SK-N-SH (cell line): Measurements from ENCODE around the gene FOXP1. TPM values are rescaled to one million over a fixed set of nuclear protein-coding genes. Genes with fewer than 3 reads are reported as not detected.

Experiments
- CTCF ChIA-PET: fragments of 300-600, 350-600 bp; formaldehyde crosslinking; extraction: SDS; loops from one replicate; lab custom pipeline; 2021; lab: Yijun Ruan, JAX
- POLR2A ChIA-PET: fragments of 350-600 bp; sonication (Branson Sonifier 250); formaldehyde crosslinking; extraction: SDS; loops from one replicate; lab custom pipeline; 2020; ENCODE audit warnings: antibody characterized with exemption, inconsistent platforms; lab: Yijun Ruan, JAX
- DNase-seq: peaks from one replicate; pipeline ENCODE4 v3.0.0; 2012
- H2AFZ ChIP-seq: fragments of 200-600 bp; sonication (generic); 2 replicates; pipeline ENCODE4 v1.8.1; 2016; ENCODE audit warnings: antibody characterized with exemption, mild to moderate bottlenecking, low read depth
- H3F3A ChIP-seq: fragments of 200-600 bp; sonication (generic); replicated peaks from 2 replicates; pipeline ENCODE3; 2016; ENCODE audit warnings: antibody characterized with exemption, mild to moderate bottlenecking; ENCODE audit not compliant: insufficient read depth
- H3K27ac ChIP-seq, 2 experiments: fragments of 200-500 bp in 1 of 2; fragments of 200-600 bp in 1 of 2; sonication (Bioruptor generic) in 1 of 2; sonication (generic), shearing (Covaris generic) in 1 of 2; 2 replicates each; pipeline versions ENCODE4 v1.5.1 to v1.6.1; 2014 to 2016; ENCODE audit warnings: low read depth in 2 of 2, inconsistent platforms in 1 of 2, low read length in 1 of 2, mild to moderate bottlenecking in 1 of 2, mixed read lengths in 1 of 2
- H3K27me3 ChIP-seq: fragments of 200-600 bp; sonication (generic), shearing (Covaris generic); 2 replicates; pipeline ENCODE4 v1.6.1; 2016; ENCODE audit warnings: mixed run types; ENCODE audit not compliant: insufficient read depth
- H3K36me3 ChIP-seq, 2 experiments: fragments of 200-500 bp in 1 of 2; fragments of 200-600 bp in 1 of 2; sonication (Bioruptor generic) in 1 of 2; sonication (generic) in 1 of 2; replicated peaks in 1 of 2; 2 replicates each; pipeline versions ENCODE3 to v1.5.1; 2014 to 2016; ENCODE audit warnings: low read length in 1 of 2, mild to moderate bottlenecking in 1 of 2; ENCODE audit not compliant: insufficient read depth in 2 of 2, control insufficient read depth in 1 of 2
- H3K4me1 ChIP-seq, 2 experiments: fragments of 200-500 bp in 1 of 2; fragments of 200-600 bp in 1 of 2; sonication (Bioruptor generic) in 1 of 2; sonication (generic), shearing (Covaris generic) in 1 of 2; 2 replicates each; pipeline versions ENCODE4 v1.5.1 to v1.6.1; 2014 to 2016; ENCODE audit warnings: low read depth in 1 of 2, low read length in 1 of 2, mixed run types in 1 of 2; ENCODE audit not compliant: insufficient read depth in 2 of 2, control insufficient read depth in 1 of 2
- H3K4me2 ChIP-seq: fragments of 200-600 bp; sonication (generic), shearing (Covaris generic); 2 replicates; pipeline ENCODE4 v1.6.1; 2017; ENCODE audit warnings: mixed run types
- H3K4me3 ChIP-seq, 2 experiments: fragments of 200-500 bp in 1 of 2; fragments of 200-600 bp in 1 of 2; sonication (Bioruptor generic) in 1 of 2; sonication (generic), shearing (Covaris generic) in 1 of 2; 2 replicates each; pipeline versions ENCODE4 v1.5.1 to v1.8.1; 2014 to 2016; ENCODE audit warnings: low read depth in 2 of 2, inconsistent platforms in 1 of 2, low read length in 1 of 2, mild to moderate bottlenecking in 1 of 2, mixed read lengths in 1 of 2, moderate library complexity in 1 of 2
- H3K79me2 ChIP-seq: fragments of 200-600 bp; sonication (generic); 2 replicates; pipeline ENCODE4 v1.8.1; 2017; ENCODE audit warnings: mild to moderate bottlenecking; ENCODE audit not compliant: insufficient read depth
- H3K9ac ChIP-seq: fragments of 200-600 bp; sonication (generic); 2 replicates; pipeline ENCODE4 v1.6.1; 2017; ENCODE audit warnings: mixed run types
- H3K9me2 ChIP-seq: fragments of 200-600 bp; sonication (generic); 2 replicates; pipeline ENCODE4 v1.6.1; 2017; ENCODE audit warnings: mixed run types
- H3K9me3 ChIP-seq: fragments of 200-600 bp; sonication (generic); 2 replicates; pipeline ENCODE4 v1.6.1; 2017; ENCODE audit warnings: mixed run types, mild to moderate bottlenecking, moderate library complexity
- H4K20me1 ChIP-seq: fragments of 200-600 bp; sonication (generic); 2 replicates; pipeline ENCODE4 v1.6.1; 2017; ENCODE audit warnings: mild to moderate bottlenecking, mixed run types; ENCODE audit not compliant: insufficient read depth
- CHD2 ChIP-seq: fragments of 150-350 bp; IDR thresholded peaks from 2 replicates; pipeline ENCODE4 v1.6.1; 2018; ENCODE audit warnings: low read length; ENCODE audit not compliant: partially characterized antibody
- CTCF ChIP-seq: fragments of 200-600 bp; sonication (generic); IDR thresholded peaks from 2 replicates; pipeline ENCODE4 v1.6.1; 2017; ENCODE audit warnings: antibody characterized with exemption, mild to moderate bottlenecking, moderate library complexity
- FOSL2 ChIP-seq: IDR thresholded peaks from 2 replicates; pipeline ENCODE4 v1.4.0; 2012; ENCODE audit warnings: low read depth, mild to moderate bottlenecking, moderate library complexity, borderline replicate concordance
- FOXM1 ChIP-seq: IDR thresholded peaks from 2 replicates; pipeline ENCODE4 v1.4.0; 2012; ENCODE audit warnings: low read depth, mild to moderate bottlenecking
- GATA2 ChIP-seq: sonication (generic); formaldehyde crosslinking; IDR thresholded peaks from 2 replicates; pipeline ENCODE4 v1.5.0; 2020; ENCODE audit warnings: mild to moderate bottlenecking, missing genetic modification reagents
- MXI1 ChIP-seq: IDR thresholded peaks from 2 replicates; pipeline ENCODE4 v1.6.1; 2012; ENCODE audit warnings: mild to moderate bottlenecking, low read depth, low read length, improper control_type of control experiment
- NFIC ChIP-seq: IDR thresholded peaks from 2 replicates; pipeline ENCODE4 v1.4.0; 2012; ENCODE audit warnings: borderline replicate concordance
- NRF1 ChIP-seq: IDR thresholded peaks from 2 replicates; pipeline ENCODE4 v1.6.1; 2012; ENCODE audit warnings: low read depth, mild to moderate bottlenecking, low read length
- PBX3 ChIP-seq: IDR thresholded peaks from 2 replicates; pipeline ENCODE4; 2012
- RAD21 ChIP-seq: IDR thresholded peaks from 2 replicates; pipeline ENCODE4 v1.6.1; 2012; ENCODE audit warnings: mild to moderate bottlenecking, low read length
- REST ChIP-seq: IDR thresholded peaks from 2 replicates; pipeline ENCODE4 v1.6.1; 2012; ENCODE audit warnings: mild to moderate bottlenecking, low read depth, low read length, moderate library complexity
- RXRA ChIP-seq: IDR thresholded peaks from 2 replicates; pipeline ENCODE4 v1.4.0; 2012; ENCODE audit warnings: low read depth, mild to moderate bottlenecking, borderline replicate concordance
- SIN3A ChIP-seq: IDR thresholded peaks from 2 replicates; pipeline ENCODE4 v1.6.1; 2012; ENCODE audit warnings: low read depth, mild to moderate bottlenecking, low read length, moderate library complexity, borderline replicate concordance
- TEAD4 ChIP-seq: IDR thresholded peaks from 2 replicates; pipeline ENCODE4 v1.4.0; 2012; ENCODE audit warnings: mild to moderate bottlenecking, borderline replicate concordance; ENCODE audit not compliant: insufficient read depth
- YY1 ChIP-seq: IDR thresholded peaks from 2 replicates; pipeline ENCODE4 v1.4.0; 2012; ENCODE audit warnings: low read depth, mild to moderate bottlenecking
- WGBS: methylation state at CpG from one replicate; pipeline ENCODE4 v1.1.6; 2017; ENCODE audit warnings: low lambda C conversion rate; 5-methylcytosine and 5-hydroxymethylcytosine counted together
- polyA plus RNA-seq, 3 experiments: library from polyadenylated mRNA; depleted of rRNA; stranded (reverse); fragments of >200 nt; gene quantifications; 2 replicates each; pipeline ENCODE4 v1.2.3, GENCODE V29; 2012
- TF ChIP-seq, protein P1 (sequence below): IDR thresholded peaks from 2 replicates; pipeline ENCODE4 v1.4.0; 2012; ENCODE audit warnings: low read depth, borderline replicate concordance

FOXP1 gene
- polyA plus RNA-seq, 1 of the 3 experiments (the other 2 are of a cell fraction), result 8.8 TPM

GRCh38 chr3:70919091-70919490 is 664.4 kb downstream of the FOXP1 start:
- POLR2A ChIA-PET, result no interaction called here
- peaks cover 0 to 12% of the 10 kb centered on the region in 2 experiments; a peak in 2 of 4 replicates for H3K4me1 ChIP-seq
- peaks cover 7% of the 10 kb centered on the region for H3F3A ChIP-seq
- H2AFZ ChIP-seq, result peak overlapping the region; percentile 69; the same call in 1 of the 2 replicates
- no peaks in the 10 kb centered on the region for H3K27me3 ChIP-seq
- DNase-seq, result no peak
- no peaks in the 10 kb centered on the region for H3K9me2 ChIP-seq
- no peaks in the 10 kb centered on the region for H3K36me3 ChIP-seq
- no peak overlapping the region for H3K9ac ChIP-seq
- no peak overlapping the region for H3K4me2 ChIP-seq
- TF ChIP-seq CTCF (no peak), FOSL2 (no peak), FOXM1 (no peak), SIN3A (no peak), TEAD4 (no peak), NRF1 (no peak), RXRA (no peak), PBX3 (no peak), YY1 (no peak), RAD21 (no peak), GATA2 (CRISPR knock-in tag) (no peak), CHD2 (no peak), NFIC (no peak), MXI1 (no peak), REST (no peak)
- TF ChIP-seq, protein P1, sequence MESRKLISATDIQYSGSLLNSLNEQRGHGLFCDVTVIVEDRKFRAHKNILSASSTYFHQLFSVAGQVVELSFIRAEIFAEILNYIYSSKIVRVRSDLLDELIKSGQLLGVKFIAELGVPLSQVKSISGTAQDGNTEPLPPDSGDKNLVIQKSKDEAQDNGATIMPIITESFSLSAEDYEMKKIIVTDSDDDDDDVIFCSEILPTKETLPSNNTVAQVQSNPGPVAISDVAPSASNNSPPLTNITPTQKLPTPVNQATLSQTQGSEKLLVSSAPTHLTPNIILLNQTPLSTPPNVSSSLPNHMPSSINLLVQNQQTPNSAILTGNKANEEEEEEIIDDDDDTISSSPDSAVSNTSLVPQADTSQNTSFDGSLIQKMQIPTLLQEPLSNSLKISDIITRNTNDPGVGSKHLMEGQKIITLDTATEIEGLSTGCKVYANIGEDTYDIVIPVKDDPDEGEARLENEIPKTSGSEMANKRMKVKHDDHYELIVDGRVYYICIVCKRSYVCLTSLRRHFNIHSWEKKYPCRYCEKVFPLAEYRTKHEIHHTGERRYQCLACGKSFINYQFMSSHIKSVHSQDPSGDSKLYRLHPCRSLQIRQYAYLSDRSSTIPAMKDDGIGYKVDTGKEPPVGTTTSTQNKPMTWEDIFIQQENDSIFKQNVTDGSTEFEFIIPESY, result no peak
- 78% methylated on average over 7 of the region's 7 CpGs for WGBS
- H3K27ac ChIP-seq, result peak overlapping the region in 1 of 2 experiments; percentile 53; a peak in 2 of 4 replicates
- H3K9me3 ChIP-seq, result no peaks in the 10 kb centered on the region
- H3K4me3 ChIP-seq, result no peak overlapping the region
- no peaks in the 10 kb centered on the region for H4K20me1 ChIP-seq
- CTCF ChIA-PET, result interaction anchor here (0.9 kb wide), 1 partner anchor 829 kb away, joined by 4 read pairs; no protein-coding TSS in a partner anchor
- no peaks in the 10 kb centered on the region for H3K79me2 ChIP-seq
